Psoas muscle (tissue), 8 donors: ENCODE data around the gene SEC24D. TPM values are rescaled to one million over a fixed set of nuclear protein-coding genes. Genes with fewer than 3 reads are reported as not detected.
A peak's percentile ranks its signal among the peaks of the same experiment; 100 is the strongest.

Experiments used
- ATAC-seq, 4 donors: fragments of 200-7000 bp; cut with Tn5 transposase; one replicate each; pipeline ENCODE4 v1.9.1; 2020; ENCODE audit warnings: moderate library complexity in 3 of 4, mild to moderate bottlenecking in 2 of 4
- DNase-seq, 2 donors: peaks; one replicate each; pipeline ENCODE4 v3.0.0-alpha.2; 2020
- H3K27ac ChIP-seq: fragments of 200-600 bp; one replicate; pipeline ENCODE4 v1.8.0; 2022
- H3K27me3 ChIP-seq, 3 donors: fragments of 200-600 bp in 1 of 3; one replicate each; pipeline versions ENCODE4 v1.6.1 to v1.8.0; 2013 to 2022; ENCODE audit warnings: low read length in 2 of 3, mild to moderate bottlenecking in 2 of 3, moderate library complexity in 1 of 3; ENCODE audit not compliant: insufficient read depth in 3 of 3
- H3K36me3 ChIP-seq, 2 donors: fragments of 200-600 bp in 1 of 2; one replicate each; pipeline versions ENCODE4 v1.6.1 to v1.8.0; 2013 to 2022; ENCODE audit warnings: low read depth in 1 of 2, mild to moderate bottlenecking in 1 of 2, moderate library complexity in 1 of 2; ENCODE audit not compliant: insufficient read depth in 1 of 2
- H3K4me1 ChIP-seq: fragments of 200-600 bp; one replicate; pipeline ENCODE4 v1.8.0; 2022
- H3K4me3 ChIP-seq: fragments of 200-600 bp; one replicate; pipeline ENCODE4 v1.8.0; 2022; ENCODE audit warnings: mild to moderate bottlenecking
- H3K9me3 ChIP-seq: fragments of 200-600 bp; one replicate; pipeline ENCODE4 v1.8.0; 2022
- CTCF ChIP-seq: fragments of 200-600 bp; IDR thresholded peaks from one replicate; pipeline ENCODE4 v1.8.0; 2022; ENCODE audit warnings: antibody characterized with exemption
- WGBS, 3 donors: extraction: QIAGEN DNeasy Blood & Tissue Kit; methylation state at CpG; one replicate each; pipeline versions ENCODE4 v1.1.6 to v1.1.7; 2013; 5-methylcytosine and 5-hydroxymethylcytosine counted together
- intact Hi-C, 2 donors: fragments of 100-400 bp; cut with DNase I; formaldehyde crosslinking; loops; one replicate each; pipeline versions ENCODE4 v1.11.0 to v1.14.2; 2022
- polyA plus RNA-seq, 3 donors: library from polyadenylated mRNA; stranded (reverse); fragments of 200-250 nt; gene quantifications; one replicate each; pipeline ENCODE4 v1.2.3, GENCODE V29; 2013
- total RNA-seq, 4 donors: library from RNA; stranded (reverse); fragmentation: NEBNext Ultra II Directional in 2 of 4; extraction: Animal tissue kit (Norgen Biotek cat#: 25700) in 2 of 4; gene quantifications; one replicate each; pipeline versions ENCODE4 v1.2.1 to v1.2.4, GENCODE V29; 2021 to 2023
- donor health status: healthy with polysubstance abuse.
- donor health status: DM: no; HTN: no; CAD: no; lungs with moderate emphysema.
- donor health status: Bipolar disorder and iron deficiency.
- donor health status: healthy.
- donor health status: DM: yes; HTN: yes; CAD: no.
- donor health status: DM: no; HTN: no; CAD: no.
- donor health status: DM: no; HTN: no; CAD: no.
- donor health status: DM: yes; HTN: yes; CAD: no.

SEC24D gene
- total and polyA plus RNA-seq, 7 donors, result 2.4 to 13.7 (median 5.9) TPM

- peaks cover 3% of the 10 kb centered on the region for H3K4me1 ChIP-seq
- peak in 3 of 4 donors; percentile 53 to 61 (median 57) for ATAC-seq
- H3K4me3 ChIP-seq, result no peak overlapping the region
- DNase-seq, result no peak
- WGBS, 3 donors, result 87 to 90% (median 89%) methylated on average over 5 of the region's 5 CpGs
- no peaks in the 10 kb centered on the region for H3K9me3 ChIP-seq
- H3K27me3 ChIP-seq, result no peaks in the 10 kb centered on the region
- TF ChIP-seq CTCF, result no peak
- H3K36me3 ChIP-seq, result peaks cover 0 to 36% of the 10 kb centered on the region in 2 donors
- intact Hi-C loops, result no loop called here
- no peak overlapping the region for H3K27ac ChIP-seq
Observed at GRCh38 chr4:118821590-118822293, 14.2 kb downstream of the SEC24D start.

- Histone ChIP-seq H3K36me3 (peaks cover 6 to 53% of the 10 kb centered on the region in 2 donors), H3K4me3 (no peak overlapping the region), H3K4me1 (no peaks in the 10 kb centered on the region), H3K9me3 (no peaks in the 10 kb centered on the region), H3K27ac (no peak overlapping the region), H3K27me3 (no peaks in the 10 kb centered on the region)
- intact Hi-C loops, result no loop called here
- WGBS, 3 donors, result 93 to 97% (median 94%) methylated on average over 4 of the region's 4 CpGs
- DNase-seq (no peak), ATAC-seq (no peak)
- TF ChIP-seq CTCF, result no peak
Observed at GRCh38 chr4:118817178-118817930, 18.6 kb downstream of the SEC24D start.

- 3 to 94% (median 81%) methylated on average over 1 of the region's 1 CpG for WGBS, 3 donors
- ATAC-seq (no peak), DNase-seq (no peak)
- TF ChIP-seq CTCF, result no peak
- no peaks in the 10 kb centered on the region for H3K27me3 ChIP-seq
- H3K27ac ChIP-seq, result no peak overlapping the region
- H3K4me1 ChIP-seq, result peaks cover 2% of the 10 kb centered on the region
- H3K36me3 ChIP-seq, result peaks cover 6 to 56% of the 10 kb centered on the region in 2 donors
- intact Hi-C loops, result no loop called here
- H3K9me3 ChIP-seq, result no peaks in the 10 kb centered on the region
- no peak overlapping the region for H3K4me3 ChIP-seq
Observed at GRCh38 chr4:118816538-118817177, 19.3 kb downstream of the SEC24D start.

GRCh38 chr4:118814891-118815290 is 21.0 kb downstream of the SEC24D start:
- H3K36me3 ChIP-seq, result peaks cover 6 to 66% of the 10 kb centered on the region in 2 donors
- H3K4me3 ChIP-seq, result no peak overlapping the region

More at GRCh38 chr4:118814891-118815290, 21.0 kb downstream of the SEC24D start:
- Histone ChIP-seq H3K4me1 (peaks cover 13% of the 10 kb centered on the region), H3K9me3 (no peaks in the 10 kb centered on the region), H3K27me3 (no peaks in the 10 kb centered on the region), H3K27ac (no peak overlapping the region)
- TF ChIP-seq CTCF, result no peak
- intact Hi-C loops, result no loop called here
- WGBS, 3 donors, result 97 to 100% (median 99%) methylated on average over 3 of the region's 3 CpGs
- DNase-seq, result no peak
- ATAC-seq, result no peak
